ES-I3 (cell line): ENCODE measurements around the gene TMEM269.

Source experiments
- H3K36me3 ChIP-seq: 2 replicates; pipeline ENCODE4 v1.6.1; 2013; ENCODE audit warnings: mild to moderate bottlenecking, low read length, control low read depth, moderate library complexity; ENCODE audit not compliant: insufficient read depth
- H3K4me1 ChIP-seq: 2 replicates; pipeline ENCODE4 v1.6.1; 2013; ENCODE audit warnings: mild to moderate bottlenecking, control low read depth, low read length; ENCODE audit not compliant: insufficient read depth
- H3K9ac ChIP-seq: 2 replicates; pipeline ENCODE4 v1.6.1; 2013; ENCODE audit warnings: low read depth, mild to moderate bottlenecking, low read length, moderate library complexity
- H3K9me3 ChIP-seq: 2 replicates; pipeline ENCODE4 v1.6.1; 2013; ENCODE audit warnings: mild to moderate bottlenecking, low read length, moderate library complexity; ENCODE audit not compliant: control insufficient read depth, insufficient read depth

TMEM269 gene

GRCh38 chr1:42756956-42757891 is 27.6 kb upstream of the TMEM269 start:
- H3K36me3 ChIP-seq, result peaks cover 33% of the 10 kb centered on the region
- H3K4me1 ChIP-seq, result no peaks in the 10 kb centered on the region
- no peaks in the 10 kb centered on the region for H3K9me3 ChIP-seq
- no peak overlapping the region for H3K9ac ChIP-seq

GRCh38 chr1:42757892-42758275 is 26.9 kb upstream of the TMEM269 start:
- no peaks in the 10 kb centered on the region for H3K9me3 ChIP-seq
- H3K9ac ChIP-seq, result no peak overlapping the region
- peaks cover 28% of the 10 kb centered on the region for H3K36me3 ChIP-seq
- H3K4me1 ChIP-seq, result no peaks in the 10 kb centered on the region

GRCh38 chr1:42758641-42759040 is 26.1 kb upstream of the TMEM269 start:
- H3K36me3 ChIP-seq, result peaks cover 23% of the 10 kb centered on the region
- H3K9ac ChIP-seq, result no peak overlapping the region
- no peaks in the 10 kb centered on the region for H3K4me1 ChIP-seq
- no peaks in the 10 kb centered on the region for H3K9me3 ChIP-seq

- Histone ChIP-seq H3K4me1 (no peaks in the 10 kb centered on the region), H3K9ac (no peak overlapping the region), H3K36me3 (peaks cover 23% of the 10 kb centered on the region)
Measured at GRCh38 chr1:42759114-42759513, 25.7 kb upstream of the TMEM269 start.

DNA sequence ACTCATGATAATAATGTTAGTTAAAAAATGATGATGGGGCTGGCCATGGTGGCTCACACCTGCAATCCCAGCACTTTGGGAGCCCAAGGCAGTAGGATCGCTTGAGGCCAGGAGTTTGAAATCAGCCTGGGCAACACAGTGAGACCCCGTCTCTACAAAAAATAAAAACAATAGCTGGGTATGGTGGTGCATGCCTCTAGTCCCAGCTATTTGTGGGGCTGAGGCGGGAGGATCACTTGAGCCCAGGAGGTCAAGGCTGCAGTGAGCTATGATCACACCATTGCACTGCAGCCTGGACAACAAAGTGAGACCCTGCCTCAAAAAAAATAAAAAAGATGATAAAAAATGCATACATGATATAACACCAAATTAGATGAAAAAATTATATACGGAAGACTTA is 23.2 kb upstream of the TMEM269 start:
- peaks cover 7% of the 10 kb centered on the region for H3K36me3 ChIP-seq
- no peak overlapping the region for H3K9ac ChIP-seq
- H3K9me3 ChIP-seq, result no peaks in the 10 kb centered on the region

More at GRCh38 chr1:42759114-42759513, 25.7 kb upstream of the TMEM269 start:
- H3K9me3 ChIP-seq, result no peaks in the 10 kb centered on the region

GRCh38 chr1:42762269-42762668 is 22.5 kb upstream of the TMEM269 start:
- Histone ChIP-seq H3K36me3 (peaks cover 7% of the 10 kb centered on the region), H3K9ac (no peak overlapping the region), H3K4me1 (peaks cover 6% of the 10 kb centered on the region), H3K9me3 (no peaks in the 10 kb centered on the region)

More for the DNA sequence above, 23.2 kb upstream of the TMEM269 start:
- H3K4me1 ChIP-seq, result peaks cover 6% of the 10 kb centered on the region

- H3K9me3 ChIP-seq, result no peaks in the 10 kb centered on the region
- peaks cover 10% of the 10 kb centered on the region for H3K4me1 ChIP-seq
- H3K9ac ChIP-seq, result peak overlapping the region; percentile 95
- H3K36me3 ChIP-seq, result no peaks in the 10 kb centered on the region
Measured at GRCh38 chr1:42765269-42765668, 19.5 kb upstream of the TMEM269 start.

GRCh38 chr1:42765832-42766740 is 18.7 kb upstream of the TMEM269 start:
- Histone ChIP-seq H3K36me3 (no peaks in the 10 kb centered on the region), H3K9ac (peak overlapping the region; percentile 95), H3K9me3 (no peaks in the 10 kb centered on the region), H3K4me1 (peaks cover 10% of the 10 kb centered on the region)

DNA sequence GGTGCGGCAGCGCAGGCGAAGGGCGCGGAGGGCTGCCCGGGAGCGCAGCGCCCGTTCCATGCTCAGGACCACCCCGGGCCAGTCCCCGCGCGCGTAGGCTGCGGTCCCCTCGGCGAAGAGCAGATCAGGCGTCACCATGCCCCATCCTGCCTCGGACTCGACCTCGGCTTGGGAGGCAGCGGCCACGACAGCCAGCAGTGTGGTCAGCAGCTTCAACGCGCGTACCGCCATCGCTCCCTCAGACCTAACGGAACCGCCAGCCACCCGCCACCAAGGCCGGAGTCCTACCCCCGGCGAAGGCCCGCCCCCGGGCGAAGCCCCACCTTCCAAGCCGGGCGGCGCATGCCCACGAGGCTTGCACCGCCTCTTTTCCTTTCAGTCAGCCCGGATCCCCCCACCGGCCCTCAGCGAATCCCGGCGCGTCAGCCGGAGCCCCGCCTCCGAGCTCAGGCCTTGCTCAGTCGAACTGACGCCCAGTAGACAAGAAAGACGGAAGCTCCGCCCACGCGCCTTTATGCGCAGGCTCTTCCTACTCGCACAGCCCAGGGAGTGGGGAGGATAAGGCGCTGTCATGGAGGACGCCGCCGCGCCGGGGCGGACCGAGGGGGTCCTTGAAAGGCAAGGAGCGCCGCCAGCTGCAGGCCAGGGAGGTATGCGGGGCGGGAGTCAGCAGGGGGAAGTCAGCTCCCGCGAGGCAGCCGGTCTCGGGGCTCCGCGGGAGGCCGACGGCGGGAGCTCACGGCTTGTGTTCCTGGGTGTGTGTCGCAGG is 17.9 kb upstream of the TMEM269 start, which contains the start of the genes C1orf50 and P3H1:
TSS of gene C1orf50 (plus strand) at position 509 of the 769 bp plus-strand sequence. CDS start at position 572, 63 bp downstream.
TSS of gene P3H1 (minus strand) at position 288 of the 769 bp plus-strand sequence. CDS start at position 231, 57 bp downstream.
- H3K9me3 ChIP-seq, result no peaks in the 10 kb centered on the region
- peaks cover 10% of the 10 kb centered on the region for H3K4me1 ChIP-seq

DNA sequence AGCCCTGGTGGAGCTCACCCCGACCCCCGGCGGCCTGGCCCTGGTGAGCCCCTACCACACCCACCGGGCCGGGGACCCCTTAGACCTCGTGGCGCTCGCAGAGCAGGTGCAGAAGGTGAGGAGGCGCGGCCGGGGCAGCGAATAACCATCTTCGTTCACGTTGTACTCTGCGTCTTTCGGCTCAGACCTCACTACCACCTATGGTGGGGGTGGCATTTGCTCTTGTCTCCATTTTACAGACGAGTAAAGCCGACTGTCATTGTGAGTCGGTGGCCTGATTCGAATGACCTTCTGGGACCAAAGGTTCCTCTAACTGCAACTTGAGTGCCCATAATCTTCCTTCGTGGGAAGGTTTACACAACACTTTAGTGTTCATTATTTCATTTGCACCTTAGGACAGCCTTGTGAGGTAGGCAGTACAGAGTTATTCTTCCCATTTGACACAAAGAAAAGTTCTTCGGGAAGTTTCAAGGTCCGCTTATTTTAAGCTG is 17.2 kb upstream of the TMEM269 start:
- peaks cover 10% of the 10 kb centered on the region for H3K4me1 ChIP-seq
- peak overlapping the region; percentile 95 for H3K9ac ChIP-seq
- no peaks in the 10 kb centered on the region for H3K9me3 ChIP-seq
- H3K36me3 ChIP-seq, result no peaks in the 10 kb centered on the region

More for the DNA sequence above, 17.9 kb upstream of the TMEM269 start, which contains the start of the genes C1orf50 and P3H1:
- Histone ChIP-seq H3K36me3 (no peaks in the 10 kb centered on the region), H3K9ac (peak within 1 kb of the TSS; percentile 95)

DNA sequence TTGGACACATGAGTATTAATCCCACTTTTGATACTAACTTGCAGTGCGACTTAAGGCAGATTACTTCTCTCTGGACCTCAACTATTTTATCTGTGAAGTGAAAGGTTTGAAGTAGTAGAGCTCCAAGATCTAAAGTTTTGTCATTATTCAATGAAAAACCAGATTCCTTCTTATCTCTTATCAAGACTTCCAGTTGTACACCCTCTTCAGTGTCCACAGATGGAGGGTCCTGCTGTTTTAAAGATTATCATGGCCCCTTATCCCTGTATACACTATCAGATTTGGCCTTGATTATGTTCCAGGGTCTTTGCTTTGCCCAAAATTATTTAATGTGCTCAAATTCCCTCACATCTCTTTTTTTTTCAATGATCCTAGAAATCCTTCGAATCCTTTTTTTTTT is 16.6 kb upstream of the TMEM269 start:
- no peaks in the 10 kb centered on the region for H3K36me3 ChIP-seq
- no peaks in the 10 kb centered on the region for H3K9me3 ChIP-seq
- H3K4me1 ChIP-seq, result peaks cover 10% of the 10 kb centered on the region
- peak overlapping the region; percentile 95 for H3K9ac ChIP-seq

GRCh38 chr1:42769811-42770210 is 15.0 kb upstream of the TMEM269 start:
- no peaks in the 10 kb centered on the region for H3K36me3 ChIP-seq

DNA sequence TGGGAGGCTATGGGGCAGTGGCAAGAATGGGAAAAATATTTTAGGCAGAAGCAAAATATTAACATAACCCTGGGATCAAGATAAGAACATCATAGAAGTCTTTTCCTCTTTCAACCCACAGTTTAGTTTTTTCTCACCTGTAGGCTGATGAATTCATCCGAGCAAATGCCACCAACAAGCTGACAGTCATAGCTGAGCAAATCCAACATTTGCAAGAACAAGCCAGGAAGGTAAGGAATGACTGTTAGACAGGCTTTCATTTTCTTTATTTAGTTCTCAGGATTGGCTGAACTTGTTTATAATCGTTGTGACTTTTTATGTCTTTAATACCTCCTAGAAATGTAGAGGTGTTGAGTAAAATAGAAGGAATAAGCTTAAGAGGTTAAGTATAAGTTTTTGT is 11.4 kb upstream of the TMEM269 start:
- no peaks in the 10 kb centered on the region for H3K9me3 ChIP-seq
- H3K36me3 ChIP-seq, result peaks cover 9% of the 10 kb centered on the region
- H3K9ac ChIP-seq, result no peak overlapping the region
- H3K4me1 ChIP-seq, result no peaks in the 10 kb centered on the region

More at GRCh38 chr1:42769811-42770210, 15.0 kb upstream of the TMEM269 start:
- H3K4me1 ChIP-seq, result peaks cover 5% of the 10 kb centered on the region
- H3K9me3 ChIP-seq, result no peaks in the 10 kb centered on the region
- H3K9ac ChIP-seq, result no peak overlapping the region
